Suppressor macrophage (primary cell): ENCODE data around the gene TTC17.
"Not testable (repeated sequence)": the region's sequence is repeated elsewhere in the genome, so short reads cannot be mapped to it uniquely, and the experiment has no call there.

Experiments
- DNase-seq, 4 experiments: peaks; one replicate each; pipeline ENCODE4 v3.0.0-alpha.2; 2020 to 2022
- total RNA-seq, 17 experiments: gene quantifications; one replicate each; lab custom pipeline; 2026; ENCODE audit warnings: mixed read lengths in 6 of 17, inconsistent platforms in 3 of 17; lab: John Stamatoyannopoulos, UW

TTC17 gene
- 33.4 to 94.5 (median 75.2) reads per million in 17 experiments for total RNA-seq

GRCh38 chr11:43358801-43359421 lies at the start of gene TTC17:
TSS of gene TTC17 (plus strand) at chr11:43358920. CDS start at chr11:43358955, 35 bp downstream.
- DNase-seq: peak; percentile 93 to 97 (median 96)

- DNase-seq: peak; percentile 97 to 98 (median 98)
Measured at GRCh38 chr11:43311791-43312607, 46.7 kb upstream of the TTC17 start, which contains the start of gene API5. TSS of gene API5 (plus strand) at chr11:43311996. CDS start at chr11:43312128, 132 bp downstream.

- DNase-seq: peak in 1 of 4 experiments; percentile 7
Measured at GRCh38 chr11:43315966-43316365, 42.8 kb upstream of the TTC17 start.

- DNase-seq: no peak
Measured at GRCh38 chr11:43316451-43316850, 42.3 kb upstream of the TTC17 start.

GRCh38 chr11:43327987-43328386 lies 30.7 kb upstream of the TTC17 start:
- no peak for DNase-seq

- no peak for DNase-seq
Measured at GRCh38 chr11:43328482-43328881, 30.2 kb upstream of the TTC17 start.

- no peak for DNase-seq
Measured at GRCh38 chr11:43341159-43341558, 17.6 kb upstream of the TTC17 start.

- DNase-seq: not testable (repeated sequence)
Measured at GRCh38 chr11:43351426-43351825, 7.3 kb upstream of the TTC17 start.

- no peak for DNase-seq
Measured at GRCh38 chr11:43354311-43354710, 4.4 kb upstream of the TTC17 start.

- no peak for DNase-seq
Measured at GRCh38 chr11:43356336-43356735, 2.4 kb upstream of the TTC17 start.

- DNase-seq: peak; percentile 2 to 33 (median 10)
Measured at GRCh38 chr11:43358279-43358800, 380 bp upstream of the TTC17 start.

GRCh38 chr11:43359422-43359818 lies 700 bp downstream of the TTC17 start:
- peak in 1 of 4 experiments; percentile 11 for DNase-seq

- peak; percentile 39 to 73 (median 58) for DNase-seq
Measured at GRCh38 chr11:43360361-43361032, 1.8 kb downstream of the TTC17 start.

- no peak for DNase-seq
Measured at GRCh38 chr11:43366677-43367076, 8.0 kb downstream of the TTC17 start.

GRCh38 chr11:43367382-43368178 lies 8.9 kb downstream of the TTC17 start:
- peak; percentile 1 to 23 (median 9) for DNase-seq

GRCh38 chr11:43376065-43376464 lies 17.3 kb downstream of the TTC17 start:
- DNase-seq: no peak

- peak in 3 of 4 experiments; percentile 6 to 50 (median 31) for DNase-seq
Measured at GRCh38 chr11:43376594-43376993, 17.9 kb downstream of the TTC17 start.

GRCh38 chr11:43377389-43377788 lies 18.7 kb downstream of the TTC17 start:
- DNase-seq: no peak

- DNase-seq: no peak
Measured at GRCh38 chr11:43378897-43379296, 20.2 kb downstream of the TTC17 start.

GRCh38 chr11:43381802-43382201 lies 23.1 kb downstream of the TTC17 start:
- DNase-seq: no peak

GRCh38 chr11:43382614-43383013 lies 23.9 kb downstream of the TTC17 start:
- peak in 2 of 4 experiments; percentile 28 to 40 for DNase-seq

- no peak for DNase-seq
Measured at GRCh38 chr11:43384393-43384792, 25.7 kb downstream of the TTC17 start.
